SU-DHL-6 (cell line): Measurements from ENCODE around the gene MICAL3.

Source experiments
- H2AFZ ChIP-seq: fragments of 200-600 bp; sonication (generic); 2 replicates; pipeline ENCODE4 v1.6.1; 2014; ENCODE audit warnings: low read depth, mild to moderate bottlenecking, moderate library complexity, mixed read lengths, antibody characterized with exemption, low read length; ENCODE audit not compliant: severe bottlenecking
- H3F3A ChIP-seq: fragments of 200-600 bp; shearing (Covaris generic); 2 replicates; pipeline ENCODE4 v1.6.0; 2016; ENCODE audit warnings: antibody characterized with exemption, mild to moderate bottlenecking; ENCODE audit not compliant: insufficient read depth
- H3K27ac ChIP-seq: fragments of 200-600 bp; sonication (generic); 2 replicates; pipeline ENCODE4 v1.5.1; 2016; ENCODE audit warnings: low read depth, mild to moderate bottlenecking, low read length, moderate library complexity, mixed read lengths
- H3K27me3 ChIP-seq: fragments of 200-600 bp; sonication (generic), shearing (Covaris generic); 2 replicates; pipeline ENCODE4 v1.6.0; 2014; ENCODE audit warnings: mild to moderate bottlenecking, low read length
- H3K36me3 ChIP-seq: fragments of 200-600 bp; sonication (generic); 2 replicates; pipeline ENCODE4 v1.6.1; 2014; ENCODE audit warnings: mild to moderate bottlenecking, low read length, mixed read lengths
- H3K4me2 ChIP-seq: fragments of 300-600, 200-600 bp; shearing (Covaris generic), sonication (generic); 2 replicates; pipeline ENCODE4 v1.6.0; 2014; ENCODE audit warnings: low read length, low read depth, mild to moderate bottlenecking; ENCODE audit not compliant: poor library complexity, severe bottlenecking
- H3K4me3 ChIP-seq: fragments of 200-600 bp; sonication (generic); 2 replicates; pipeline ENCODE4 v1.5.1; 2014; ENCODE audit warnings: antibody characterized with exemption, low read length, mild to moderate bottlenecking, mixed read lengths; ENCODE audit not compliant: insufficient read depth, poor library complexity, severe bottlenecking
- H3K79me2 ChIP-seq: fragments of 200-600 bp; sonication (generic); 2 replicates; pipeline ENCODE4 v1.6.1; 2014; ENCODE audit warnings: mild to moderate bottlenecking, low read length, moderate library complexity; ENCODE audit not compliant: insufficient read depth
- H3K9ac ChIP-seq: fragments of 200-600 bp; sonication (generic); 2 replicates; pipeline ENCODE4 v1.7.0; 2014; ENCODE audit warnings: mild to moderate bottlenecking, low read length
- H3K9me2 ChIP-seq: fragments of 200-600 bp; sonication (generic); replicated peaks from 2 replicates; pipeline ENCODE4 v1.6.1; 2014; ENCODE audit warnings: low read length; ENCODE audit not compliant: insufficient read depth
- H3K9me3 ChIP-seq: fragments of 200-600 bp; sonication (generic); 2 replicates; pipeline ENCODE4 v1.6.1; 2014; ENCODE audit warnings: low read length, mixed read lengths; ENCODE audit not compliant: insufficient read depth
- H4K20me1 ChIP-seq: fragments of 200-600 bp; sonication (generic); 2 replicates; pipeline ENCODE4 v1.6.1; 2014; ENCODE audit warnings: low read depth, mild to moderate bottlenecking, antibody characterized with exemption, low read length, moderate library complexity, mixed read lengths
- CTCF ChIP-seq: fragments of 200-600 bp; sonication (generic); IDR thresholded peaks from one replicate; pipeline ENCODE4 v1.5.1; 2017; ENCODE audit warnings: antibody characterized with exemption, mild to moderate bottlenecking, low read length, moderate library complexity; ENCODE audit not compliant: insufficient read depth, poor library complexity, severe bottlenecking
- EZH2phosphoT487 ChIP-seq: fragments of 200-600 bp; sonication (generic), shearing (Covaris generic); conservative IDR thresholded peaks from 2 replicates; pipeline ENCODE4 v1.6.1; 2018; ENCODE audit warnings: mild to moderate bottlenecking, antibody characterized with exemption, low read length, moderate library complexity, mixed read lengths

The MICAL3 gene

GRCh38 chr22:17929909-17930308 is 94.5 kb downstream of the MICAL3 start:
- Histone ChIP-seq H3K27me3 (no peaks in the 10 kb centered on the region), H3K9me2 (no peaks in the 10 kb centered on the region), H3K4me3 (no peak overlapping the region), H3K9ac (no peak overlapping the region), H3K9me3 (no peaks in the 10 kb centered on the region), H2AFZ (no peak overlapping the region), H3F3A (no peaks in the 10 kb centered on the region), H3K79me2 (peaks cover 67% of the 10 kb centered on the region), H3K4me2 (no peak overlapping the region), H4K20me1 (no peaks in the 10 kb centered on the region), H3K27ac (no peak overlapping the region), H3K36me3 (no peaks in the 10 kb centered on the region)
- no peak for TF ChIP-seq CTCF
- no peak for TF ChIP-seq EZH2phosphoT487

GRCh38 chr22:17928391-17928790 is 96.0 kb downstream of the MICAL3 start:
- H4K20me1 ChIP-seq: no peaks in the 10 kb centered on the region
- no peaks in the 10 kb centered on the region for H3K9me3 ChIP-seq
- H3K27me3 ChIP-seq: no peaks in the 10 kb centered on the region
- no peak overlapping the region for H3K9ac ChIP-seq
- H3K4me3 ChIP-seq: no peak overlapping the region
- no peaks in the 10 kb centered on the region for H3F3A ChIP-seq
- H3K4me2 ChIP-seq: no peak overlapping the region
- H3K27ac ChIP-seq: no peak overlapping the region
- peaks cover 82% of the 10 kb centered on the region for H3K79me2 ChIP-seq
- H3K9me2 ChIP-seq: no peaks in the 10 kb centered on the region
- H3K36me3 ChIP-seq: no peaks in the 10 kb centered on the region
- no peak overlapping the region for H2AFZ ChIP-seq
- TF ChIP-seq CTCF: no peak
- no peak for TF ChIP-seq EZH2phosphoT487

GRCh38 chr22:17927062-17927461 is 97.3 kb downstream of the MICAL3 start:
- H3K9me2 ChIP-seq: no peaks in the 10 kb centered on the region
- no peak overlapping the region for H3K4me2 ChIP-seq
- H2AFZ ChIP-seq: no peak overlapping the region
- H3F3A ChIP-seq: no peaks in the 10 kb centered on the region
- H3K36me3 ChIP-seq: no peaks in the 10 kb centered on the region
- no peak overlapping the region for H3K27ac ChIP-seq
- H3K9ac ChIP-seq: no peak overlapping the region
- peaks cover 96% of the 10 kb centered on the region for H3K79me2 ChIP-seq
- H4K20me1 ChIP-seq: no peaks in the 10 kb centered on the region
- H3K27me3 ChIP-seq: no peaks in the 10 kb centered on the region
- H3K9me3 ChIP-seq: no peaks in the 10 kb centered on the region
- H3K4me3 ChIP-seq: no peak overlapping the region
- TF ChIP-seq EZH2phosphoT487: no peak
- no peak for TF ChIP-seq CTCF

GRCh38 chr22:17926516-17926915 is 97.8 kb downstream of the MICAL3 start:
- Histone ChIP-seq H3K36me3 (no peaks in the 10 kb centered on the region), H3K4me2 (no peak overlapping the region), H3K79me2 (peaks cover 93% of the 10 kb centered on the region), H4K20me1 (no peaks in the 10 kb centered on the region), H3K9me3 (no peaks in the 10 kb centered on the region), H3F3A (no peaks in the 10 kb centered on the region), H3K4me3 (no peak overlapping the region), H2AFZ (no peak overlapping the region), H3K9me2 (no peaks in the 10 kb centered on the region), H3K27ac (no peak overlapping the region), H3K9ac (no peak overlapping the region), H3K27me3 (no peaks in the 10 kb centered on the region)
- no peak for TF ChIP-seq EZH2phosphoT487
